ENCODE data around the gene PCSK1N.

DNA sequence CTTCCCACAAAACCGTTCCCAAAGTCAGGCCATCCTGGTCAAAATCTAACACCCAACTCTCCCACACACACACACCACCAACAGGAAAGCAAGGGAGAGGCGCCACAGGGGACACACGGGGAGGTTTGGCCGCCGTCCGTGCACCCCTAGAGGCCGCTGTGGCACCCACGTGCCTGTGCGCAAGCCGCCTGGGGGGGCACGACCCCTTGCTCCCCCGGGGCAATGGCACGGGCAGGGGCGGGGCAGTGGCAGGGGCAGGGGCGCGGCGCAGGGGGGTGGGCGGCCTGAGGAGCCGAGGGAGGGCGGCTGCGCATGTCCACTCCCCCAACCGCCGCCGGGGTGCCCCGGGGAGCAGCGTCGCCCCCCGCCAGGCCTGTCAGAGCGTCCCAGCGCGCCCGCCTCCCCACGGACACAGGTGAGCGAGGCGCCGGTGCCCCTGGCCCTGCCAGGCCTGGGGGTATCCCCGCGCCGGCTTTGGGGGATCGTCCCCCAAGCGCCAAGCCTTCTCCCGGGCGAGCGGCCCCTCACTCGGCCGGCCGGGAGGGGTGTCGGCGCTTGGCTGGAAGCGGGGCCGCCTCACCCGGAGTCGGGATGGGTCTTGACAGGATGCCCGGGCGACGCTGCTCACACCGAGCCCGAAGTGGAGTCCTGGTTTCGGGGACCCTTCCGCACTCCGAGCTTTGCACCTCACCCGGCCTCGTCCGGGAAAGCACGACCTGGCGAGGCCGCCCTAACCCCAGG is 9.1 kb downstream of the PCSK1N start, which contains the start of gene ERAS:
- TF ChIP-seq, protein P1, sequence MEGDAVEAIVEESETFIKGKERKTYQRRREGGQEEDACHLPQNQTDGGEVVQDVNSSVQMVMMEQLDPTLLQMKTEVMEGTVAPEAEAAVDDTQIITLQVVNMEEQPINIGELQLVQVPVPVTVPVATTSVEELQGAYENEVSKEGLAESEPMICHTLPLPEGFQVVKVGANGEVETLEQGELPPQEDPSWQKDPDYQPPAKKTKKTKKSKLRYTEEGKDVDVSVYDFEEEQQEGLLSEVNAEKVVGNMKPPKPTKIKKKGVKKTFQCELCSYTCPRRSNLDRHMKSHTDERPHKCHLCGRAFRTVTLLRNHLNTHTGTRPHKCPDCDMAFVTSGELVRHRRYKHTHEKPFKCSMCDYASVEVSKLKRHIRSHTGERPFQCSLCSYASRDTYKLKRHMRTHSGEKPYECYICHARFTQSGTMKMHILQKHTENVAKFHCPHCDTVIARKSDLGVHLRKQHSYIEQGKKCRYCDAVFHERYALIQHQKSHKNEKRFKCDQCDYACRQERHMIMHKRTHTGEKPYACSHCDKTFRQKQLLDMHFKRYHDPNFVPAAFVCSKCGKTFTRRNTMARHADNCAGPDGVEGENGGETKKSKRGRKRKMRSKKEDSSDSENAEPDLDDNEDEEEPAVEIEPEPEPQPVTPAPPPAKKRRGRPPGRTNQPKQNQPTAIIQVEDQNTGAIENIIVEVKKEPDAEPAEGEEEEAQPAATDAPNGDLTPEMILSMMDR (IDR thresholded peaks at IDR 0.05; ENCODE audit: low read depth, low read length), result no peak
- TF ChIP-seq POLR2A (IDR thresholded peaks at IDR 0.05; ENCODE audit: extremely low read depth, insufficient read length), result no peak
